Upper lobe of left lung (tissue), 6 donors: Measurements from ENCODE around the gene ZKSCAN5. TPM values are rescaled to one million over a fixed set of nuclear protein-coding genes. Genes with fewer than 3 reads are reported as not detected.
"Not testable (repeated sequence)": the region's sequence is repeated elsewhere in the genome, so short reads cannot be mapped to it uniquely, and the experiment has no call there.

ENCODE experiments used
- ATAC-seq, 2 donors: fragments of 200-7000 bp; cut with Tn5 transposase; one replicate each; pipeline ENCODE4 v1.9.1; 2022; ENCODE audit warnings: mild to moderate bottlenecking in 2 of 2, moderate library complexity in 2 of 2; ENCODE audit not compliant: low FRiP score in 2 of 2
- DNase-seq, 2 donors: peaks; one replicate each; pipeline ENCODE4 v3.0.0-alpha.2; 2019 to 2020
- H3K27ac ChIP-seq, 4 donors: fragments of 200-600 bp; sonication (generic); one replicate each; pipeline ENCODE4 v1.5.1; 2016 to 2019
- H3K27me3 ChIP-seq, 4 donors: fragments of 200-600 bp; sonication (generic); one replicate each; pipeline ENCODE4 v1.5.1; 2017 to 2019
- H3K36me3 ChIP-seq, 4 donors: fragments of 200-600 bp; sonication (generic); one replicate each; pipeline ENCODE4 v1.5.1; 2016 to 2019
- H3K4me1 ChIP-seq, 4 donors: fragments of 200-600 bp; sonication (generic); one replicate each; pipeline ENCODE4 v1.5.1; 2018 to 2019
- H3K4me3 ChIP-seq, 4 donors: fragments of 200-600 bp; sonication (generic); one replicate each; pipeline ENCODE4 v1.5.1; 2017 to 2019; ENCODE audit warnings: mild to moderate bottlenecking in 2 of 4, moderate library complexity in 1 of 4
- H3K9me3 ChIP-seq, 4 donors: fragments of 200-600 bp; sonication (generic); one replicate each; pipeline ENCODE4 v1.5.1; 2018 to 2019
- EP300 ChIP-seq, 4 donors: sonication (generic); formaldehyde crosslinking; IDR thresholded peaks; one replicate each; pipeline ENCODE4 v1.5.1; 2017; ENCODE audit warnings: antibody characterized with exemption in 4 of 4, control low read depth in 2 of 4
- POLR2A ChIP-seq, 4 donors: fragments of 450-650 bp; IDR thresholded peaks; one replicate each; pipeline ENCODE4 v1.5.1; 2016 to 2017; ENCODE audit warnings: antibody characterized with exemption in 4 of 4, mild to moderate bottlenecking in 2 of 4
- POLR2AphosphoS5 ChIP-seq, 2 donors: sonication (generic); formaldehyde crosslinking; IDR thresholded peaks; one replicate each; pipeline ENCODE4 v1.5.1; 2017; ENCODE audit warnings: antibody characterized with exemption in 2 of 2
- WGBS, 2 donors: methylation state at CpG; one replicate each; pipeline ENCODE4 v1.1.5; 2017 to 2018; 5-methylcytosine and 5-hydroxymethylcytosine counted together
- total RNA-seq, 6 donors: library from RNA; depleted of rRNA in 4 of 6; stranded (reverse); fragments of >200 nt in 4 of 6; gene quantifications; one replicate each; pipeline versions ENCODE4 v1.1.0 to v1.2.1, GENCODE V29; 2016 to 2021
- TF ChIP-seq, protein P1 (sequence below), 6 experiments: fragments of 450-650 bp in 4 of 6; fragments of 200-600 bp in 2 of 6; sonication (generic) in 2 of 6; IDR thresholded peaks; one replicate each; pipeline ENCODE4 v1.5.1; 2016 to 2019; ENCODE audit warnings: antibody characterized with exemption in 6 of 6
- donor health status: DM: no; HTN: no; CAD: no; lungs with moderate emphysema.
- donor health status: DM: no; HTN: yes; CAD: no; lungs with severe emphysema.

The ZKSCAN5 gene
- total RNA-seq, 6 donors from 2014 or later: 3.8 to 12.6 (median 7.6) TPM

DNA sequence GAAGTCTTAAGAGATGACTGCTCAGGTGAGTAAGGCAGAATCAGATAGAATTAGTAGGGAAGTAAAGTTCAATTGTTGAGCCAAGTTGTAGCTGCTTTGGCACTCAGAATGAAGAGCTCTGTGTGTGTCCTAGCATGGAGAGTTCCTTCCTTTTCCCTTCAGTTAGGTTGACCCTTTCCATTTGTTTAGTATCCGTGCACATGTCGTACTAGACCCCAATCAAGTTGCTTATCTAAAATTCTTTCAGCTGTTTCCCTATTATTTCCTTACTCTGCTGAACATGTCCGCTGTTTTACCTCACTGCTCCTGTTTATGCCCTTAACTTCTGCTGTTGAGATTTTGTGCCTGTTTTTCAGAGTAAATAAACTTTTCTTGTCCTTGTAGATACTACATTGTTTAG is 67.3 kb downstream of the ZKSCAN5 start:
- Histone ChIP-seq H3K4me1 (peaks cover 3 to 10% (median 5%) of the 10 kb centered on the region in 4 donors), H3K27ac (peak overlapping the region in 2 of 4 donors; percentile 46 to 60), H3K9me3 (no peaks in the 10 kb centered on the region), H3K4me3 (no peak overlapping the region), H3K27me3 (no peaks in the 10 kb centered on the region), H3K36me3 (peaks cover 5 to 59% (median 17%) of the 10 kb centered on the region in 4 donors)
- DNase-seq (no peak), ATAC-seq (no peak)
- no peak for TF ChIP-seq EP300 (IDR thresholded peaks at IDR 0.05)
- TF ChIP-seq POLR2AphosphoS5 (IDR thresholded peaks at IDR 0.05): no peak
- TF ChIP-seq, protein P1, sequence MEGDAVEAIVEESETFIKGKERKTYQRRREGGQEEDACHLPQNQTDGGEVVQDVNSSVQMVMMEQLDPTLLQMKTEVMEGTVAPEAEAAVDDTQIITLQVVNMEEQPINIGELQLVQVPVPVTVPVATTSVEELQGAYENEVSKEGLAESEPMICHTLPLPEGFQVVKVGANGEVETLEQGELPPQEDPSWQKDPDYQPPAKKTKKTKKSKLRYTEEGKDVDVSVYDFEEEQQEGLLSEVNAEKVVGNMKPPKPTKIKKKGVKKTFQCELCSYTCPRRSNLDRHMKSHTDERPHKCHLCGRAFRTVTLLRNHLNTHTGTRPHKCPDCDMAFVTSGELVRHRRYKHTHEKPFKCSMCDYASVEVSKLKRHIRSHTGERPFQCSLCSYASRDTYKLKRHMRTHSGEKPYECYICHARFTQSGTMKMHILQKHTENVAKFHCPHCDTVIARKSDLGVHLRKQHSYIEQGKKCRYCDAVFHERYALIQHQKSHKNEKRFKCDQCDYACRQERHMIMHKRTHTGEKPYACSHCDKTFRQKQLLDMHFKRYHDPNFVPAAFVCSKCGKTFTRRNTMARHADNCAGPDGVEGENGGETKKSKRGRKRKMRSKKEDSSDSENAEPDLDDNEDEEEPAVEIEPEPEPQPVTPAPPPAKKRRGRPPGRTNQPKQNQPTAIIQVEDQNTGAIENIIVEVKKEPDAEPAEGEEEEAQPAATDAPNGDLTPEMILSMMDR (IDR thresholded peaks at IDR 0.05): no peak
- no peak for TF ChIP-seq POLR2A (IDR thresholded peaks at IDR 0.05)
- WGBS, 2 donors: 72 to 79% methylated on average over 3 of the region's 3 CpGs

DNA sequence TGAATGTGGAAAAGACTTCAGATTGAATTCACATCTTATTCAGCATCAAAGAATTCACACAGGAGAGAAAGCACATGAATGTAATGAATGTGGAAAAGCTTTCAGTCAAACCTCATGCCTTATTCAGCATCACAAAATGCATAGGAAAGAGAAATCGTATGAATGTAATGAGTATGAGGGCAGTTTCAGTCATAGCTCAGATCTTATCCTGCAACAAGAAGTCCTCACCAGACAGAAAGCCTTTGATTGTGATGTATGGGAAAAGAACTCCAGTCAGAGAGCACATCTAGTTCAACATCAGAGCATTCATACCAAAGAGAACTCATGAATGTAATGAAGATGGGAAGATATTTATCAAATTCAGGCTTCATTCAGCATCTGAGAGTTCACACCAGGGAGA is 68.8 kb downstream of the ZKSCAN5 start:
- WGBS, 2 donors: 87 to 96% methylated on average over 1 of the region's 1 CpG
- H3K4me1 ChIP-seq: peaks cover 3 to 12% (median 7%) of the 10 kb centered on the region in 4 donors
- H3K4me3 ChIP-seq: no peak overlapping the region
- H3K27me3 ChIP-seq: no peaks in the 10 kb centered on the region
- no peak for DNase-seq
- TF ChIP-seq POLR2AphosphoS5 (IDR thresholded peaks at IDR 0.05) (no peak), POLR2A (IDR thresholded peaks at IDR 0.05) (no peak)
- H3K9me3 ChIP-seq: no peaks in the 10 kb centered on the region
- peaks cover 5 to 51% (median 14%) of the 10 kb centered on the region in 4 donors for H3K36me3 ChIP-seq
- H3K27ac ChIP-seq: peak overlapping the region in 1 of 4 donors; percentile 46
- ATAC-seq: no peak

DNA sequence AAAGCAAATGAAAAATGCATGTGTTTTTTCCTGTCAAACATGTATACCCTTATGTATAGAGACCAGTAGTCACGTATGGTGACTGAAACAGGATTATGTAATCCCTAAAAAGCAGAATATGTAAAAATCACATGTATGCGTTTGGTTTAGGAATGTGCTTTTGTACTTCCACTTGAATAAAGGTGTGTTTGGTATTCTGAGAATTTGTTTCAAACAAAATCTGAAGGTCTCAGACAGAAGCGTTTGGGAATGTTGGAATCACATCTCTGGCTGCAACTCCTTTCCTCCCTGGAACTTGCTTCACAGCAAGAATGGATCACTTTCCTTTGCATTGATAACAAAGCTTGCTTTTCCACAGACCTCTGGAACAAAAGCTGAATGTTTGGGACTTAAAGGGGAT is 71.8 kb downstream of the ZKSCAN5 start:
- DNase-seq: no peak
- Histone ChIP-seq H3K4me3 (no peak overlapping the region), H3K36me3 (peaks cover 5 to 31% (median 7%) of the 10 kb centered on the region in 4 donors), H3K9me3 (no peaks in the 10 kb centered on the region), H3K27ac (peak overlapping the region in 2 of 4 donors; percentile 17 to 45), H3K4me1 (peaks cover 5 to 28% (median 14%) of the 10 kb centered on the region in 4 donors), H3K27me3 (no peaks in the 10 kb centered on the region)
- no peak for ATAC-seq
- 53 to 63% methylated on average over 3 of the region's 3 CpGs for WGBS, 2 donors
- TF ChIP-seq POLR2AphosphoS5 (IDR thresholded peaks at IDR 0.05) (no peak), EP300 (IDR thresholded peaks at IDR 0.05) (no peak), POLR2A (IDR thresholded peaks at IDR 0.05) (no peak)
- TF ChIP-seq, protein P1 (IDR thresholded peaks at IDR 0.05): no peak

DNA sequence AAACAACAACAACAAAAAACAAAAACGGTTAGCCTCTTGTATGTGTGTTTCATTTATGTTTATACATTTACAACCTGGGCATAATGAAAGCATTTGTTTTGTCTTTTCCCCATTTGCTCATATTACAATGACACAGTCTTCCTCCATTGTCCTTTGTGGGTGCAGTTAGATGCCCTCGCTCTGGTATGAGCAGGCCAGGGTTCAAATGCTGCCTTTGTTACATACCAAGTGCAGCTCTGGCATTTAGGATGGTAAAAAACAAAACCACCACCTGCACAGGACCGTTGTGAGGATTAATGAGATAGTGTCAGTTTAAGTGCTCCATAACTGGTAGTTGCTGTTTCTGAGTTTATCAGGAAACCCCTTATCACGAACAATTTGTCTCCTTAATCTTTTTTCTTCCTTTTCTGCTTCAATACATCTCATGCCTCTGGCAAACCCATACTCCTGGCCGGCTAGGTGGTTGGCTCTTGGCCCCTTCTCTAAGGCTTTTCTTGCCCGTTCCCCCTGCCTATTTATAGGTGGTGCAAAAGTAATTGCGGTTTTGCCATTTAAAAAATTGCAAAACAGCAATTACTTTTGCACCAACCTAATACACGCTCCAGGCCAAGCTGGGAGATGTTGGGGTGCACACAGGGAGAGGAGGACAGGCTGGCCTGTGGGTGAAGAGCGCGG is 75.0 kb downstream of the ZKSCAN5 start:
- H3K9me3 ChIP-seq: no peaks in the 10 kb centered on the region
- no peak for ATAC-seq
- peaks cover 0 to under 1% (median 0%) of the 10 kb centered on the region in 4 donors for H3K36me3 ChIP-seq
- peak overlapping the region in 3 of 4 donors; percentile 44 to 72 (median 57) for H3K4me3 ChIP-seq
- no peak for DNase-seq
- no peaks in the 10 kb centered on the region for H3K27me3 ChIP-seq
- H3K4me1 ChIP-seq: peaks cover 5 to 22% (median 11%) of the 10 kb centered on the region in 4 donors
- peak overlapping the region in 1 of 4 donors; percentile 73 for H3K27ac ChIP-seq
- 50 to 51% methylated on average over 10 of the region's 10 CpGs for whole genome bisulfite sequencing, 2 donors
- TF ChIP-seq POLR2AphosphoS5 (IDR thresholded peaks at IDR 0.05): no peak
- TF ChIP-seq POLR2A (IDR thresholded peaks at IDR 0.05): no peak
- no peak for TF ChIP-seq EP300 (IDR thresholded peaks at IDR 0.05)
- TF ChIP-seq, protein P1 (IDR thresholded peaks at IDR 0.05): no peak

DNA sequence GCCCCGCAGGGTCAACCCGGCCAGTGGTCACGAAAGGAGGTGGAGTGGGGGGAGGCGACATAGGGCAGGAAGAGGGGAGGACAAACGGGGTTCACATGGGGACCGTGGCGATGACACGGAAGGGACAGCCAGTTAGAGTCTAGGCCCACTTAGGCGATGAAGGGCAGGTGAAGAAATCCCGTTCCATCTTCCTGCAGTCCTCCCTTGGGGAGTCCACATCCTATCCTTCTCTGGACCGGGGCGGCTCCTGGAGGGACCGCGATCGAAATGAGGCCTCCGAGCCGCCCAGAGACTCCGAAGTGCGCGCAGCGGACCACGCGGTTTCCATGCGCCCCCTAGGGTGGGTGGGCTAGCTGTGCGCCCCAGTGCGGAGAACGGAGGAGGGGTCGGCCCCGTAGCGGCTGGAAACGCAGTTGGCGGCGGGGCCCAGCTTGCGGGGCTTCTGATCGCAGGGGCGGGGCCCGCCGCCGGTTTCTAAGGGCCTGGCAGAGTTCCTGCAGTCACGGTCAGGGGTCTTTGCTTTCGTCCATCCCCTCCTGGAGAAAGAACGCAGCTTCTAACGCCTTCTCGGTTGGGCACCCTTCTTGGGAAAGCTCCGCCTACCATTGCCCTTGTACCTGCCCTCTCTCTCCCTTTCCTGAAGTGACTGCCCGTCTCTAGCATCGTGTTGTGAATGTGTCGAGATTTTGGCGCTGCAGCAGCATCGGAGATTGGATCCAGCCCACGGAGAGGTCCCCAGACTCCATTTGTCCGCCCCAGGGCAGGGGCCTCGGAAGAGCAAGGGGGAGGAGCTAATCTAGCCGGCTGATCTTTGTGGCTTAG is 75.7 kb downstream of the ZKSCAN5 start:
- H3K9me3 ChIP-seq: no peaks in the 10 kb centered on the region
- peak; percentile 53 to 80 for ATAC-seq
- TF ChIP-seq POLR2A (IDR thresholded peaks at IDR 0.05): no peak
- no peak for TF ChIP-seq EP300 (IDR thresholded peaks at IDR 0.05)
- no peak for TF ChIP-seq POLR2AphosphoS5 (IDR thresholded peaks at IDR 0.05)
- TF ChIP-seq, protein P1 (IDR thresholded peaks at IDR 0.05): peak in 5 of 6 experiments; percentile 17 to 64 (median 30)
- peak overlapping the region; percentile 37 to 72 (median 50) for H3K4me3 ChIP-seq
- H3K36me3 ChIP-seq: no peaks in the 10 kb centered on the region
- H3K27me3 ChIP-seq: no peaks in the 10 kb centered on the region
- H3K27ac ChIP-seq: peak overlapping the region in 1 of 4 donors; percentile 73
- WGBS, 2 donors: 2% methylated on average over 25 to 49 of the region's 54 CpGs
- H3K4me1 ChIP-seq: peaks cover 5 to 22% (median 11%) of the 10 kb centered on the region in 4 donors
- peak in 1 of 2 donors; percentile 86 for DNase-seq

DNA sequence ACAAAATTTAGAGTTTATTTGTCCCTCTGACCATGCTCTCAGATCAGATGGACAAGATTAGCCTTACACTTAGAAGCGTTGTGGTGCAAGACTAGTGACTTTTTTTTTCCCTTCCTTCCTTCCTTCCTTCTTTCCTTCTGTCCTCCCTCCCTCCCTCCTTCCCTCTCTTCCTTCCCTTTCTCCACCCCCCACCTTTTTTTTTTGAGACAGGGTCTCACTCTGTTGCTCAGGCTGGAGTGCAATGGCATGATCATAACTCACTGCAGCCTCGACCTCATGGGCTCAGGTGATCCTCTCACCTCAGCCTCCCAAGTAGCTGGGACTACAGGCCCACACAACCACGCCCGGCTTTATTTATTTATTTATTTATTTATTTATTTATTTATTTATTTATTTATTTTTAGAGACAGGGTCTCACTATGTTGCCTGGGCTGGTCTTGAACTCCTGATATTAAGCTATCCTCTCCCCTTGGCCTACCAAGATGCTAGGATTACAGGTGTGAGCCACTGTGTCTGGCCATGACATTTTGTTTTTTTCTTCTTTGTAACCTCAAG is 76.4 kb downstream of the ZKSCAN5 start:
- Histone ChIP-seq H3K4me1 (peaks cover 5 to 22% (median 11%) of the 10 kb centered on the region in 4 donors), H3K27ac (peak overlapping the region in 1 of 4 donors; percentile 73), H3K4me3 (peak overlapping the region in 3 of 4 donors; percentile 44 to 72 (median 57))
- not testable (repeated sequence) for ATAC-seq, H3K27me3 ChIP-seq, H3K36me3 ChIP-seq, H3K9me3 ChIP-seq, DNase-seq
- WGBS, 2 donors: 47 to 52% methylated on average over 4 of the region's 4 CpGs
